SJSA1 (cell line): ENCODE measurements around the gene EGFL8. TPM values are rescaled to one million over a fixed set of nuclear protein-coding genes. Genes with fewer than 3 reads are reported as not detected.

Source experiments
- DNase-seq, 2 experiments: peaks; one replicate each; pipeline ENCODE4 v3.0.0-alpha.2; 2015 to 2020; ENCODE audit warnings: low spot score in 2 of 2, low read depth in 1 of 2
- H3K27ac ChIP-seq: fragments of 250-450 bp; sonication (Bioruptor Pico); 2 replicates; pipeline ENCODE4 v1.5.1; 2020; ENCODE audit warnings: mild to moderate bottlenecking, moderate library complexity
- H3K27me3 ChIP-seq: fragments of 250-450 bp; sonication (Bioruptor Pico); replicated peaks from 2 replicates; pipeline ENCODE4 v1.5.1; 2020; ENCODE audit warnings: mild to moderate bottlenecking, moderate library complexity
- H3K36me3 ChIP-seq: fragments of 250-450 bp; sonication (Bioruptor Pico); 2 replicates; pipeline ENCODE4 v1.5.1; 2020; ENCODE audit warnings: mild to moderate bottlenecking
- H3K4me1 ChIP-seq: fragments of 250-450 bp; sonication (Bioruptor Pico); replicated peaks from 2 replicates; pipeline ENCODE4 v1.6.1; 2021; ENCODE audit warnings: mild to moderate bottlenecking
- H3K4me3 ChIP-seq: fragments of 250-450 bp; sonication (Bioruptor Pico); 2 replicates; pipeline ENCODE4 v1.5.1; 2020; ENCODE audit warnings: mild to moderate bottlenecking
- H3K9me3 ChIP-seq: fragments of 250-450 bp; sonication (Bioruptor Pico); replicated peaks from 2 replicates; pipeline ENCODE4 v1.5.1; 2020; ENCODE audit warnings: mild to moderate bottlenecking
- total RNA-seq: library from RNA; depleted of rRNA; stranded (reverse); fragments of >200 nt; shearing (Covaris generic); gene quantifications from 2 replicates; pipeline ENCODE4 v1.2.3, GENCODE V29; 2014

The EGFL8 gene
- total RNA-seq, 1 experiment from 2014 or later, result 3.1 TPM

DNA sequence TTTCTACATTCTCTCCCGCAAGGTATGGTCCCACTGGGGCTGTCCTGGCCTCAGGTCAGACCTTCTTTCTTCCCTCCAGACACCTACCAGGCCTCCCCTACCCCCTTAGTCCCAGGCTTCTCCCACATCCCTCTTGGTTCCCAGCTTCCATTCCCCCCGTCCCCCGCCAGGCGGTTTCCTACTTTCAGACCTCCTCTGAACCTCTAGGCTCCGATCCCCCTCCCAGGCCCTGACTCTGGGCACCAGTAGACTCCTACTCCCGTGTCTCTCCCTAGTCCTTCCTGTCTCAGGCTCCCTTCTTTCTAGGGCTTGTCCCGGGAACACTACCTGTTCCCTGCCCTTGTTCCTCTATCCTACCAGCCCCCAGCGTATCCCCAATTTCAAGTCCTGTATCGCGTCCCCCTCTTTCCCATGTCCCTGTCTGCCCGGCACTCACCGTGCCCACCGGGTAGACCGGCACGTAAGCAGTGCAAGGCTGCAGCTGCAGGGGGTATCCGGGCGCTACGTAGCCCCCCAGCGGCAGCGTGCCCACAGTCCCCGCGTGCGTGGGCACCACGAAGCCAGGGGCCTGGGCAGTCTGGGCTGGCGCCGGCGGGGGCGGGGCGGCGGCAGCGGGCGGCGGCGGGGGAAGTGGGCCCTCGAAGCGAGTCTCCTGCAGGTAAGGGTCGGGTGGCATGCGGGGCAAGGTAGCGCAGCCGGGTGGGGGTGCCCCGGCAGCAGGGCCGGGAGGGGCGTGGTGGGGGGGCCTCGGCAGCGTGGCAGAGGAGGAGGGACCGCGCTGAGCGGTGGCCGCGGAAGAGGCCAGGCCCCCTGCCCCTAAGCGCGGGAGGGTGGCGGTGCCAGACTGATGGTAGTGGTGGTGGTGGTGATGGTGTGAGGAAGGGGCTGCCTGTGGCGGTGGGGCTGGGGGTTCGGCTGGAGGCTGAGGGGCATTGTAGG lies 14.2 kb upstream of the EGFL8 start:
- no peak for DNase-seq
- Histone ChIP-seq H3K27me3 (peaks cover 6% of the 10 kb centered on the region; the same call in 1 of the 2 replicates), H3K4me1 (peaks cover 18% of the 10 kb centered on the region), H3K27ac (no peak overlapping the region), H3K4me3 (no peak overlapping the region), H3K9me3 (no peaks in the 10 kb centered on the region), H3K36me3 (no peaks in the 10 kb centered on the region)

DNA sequence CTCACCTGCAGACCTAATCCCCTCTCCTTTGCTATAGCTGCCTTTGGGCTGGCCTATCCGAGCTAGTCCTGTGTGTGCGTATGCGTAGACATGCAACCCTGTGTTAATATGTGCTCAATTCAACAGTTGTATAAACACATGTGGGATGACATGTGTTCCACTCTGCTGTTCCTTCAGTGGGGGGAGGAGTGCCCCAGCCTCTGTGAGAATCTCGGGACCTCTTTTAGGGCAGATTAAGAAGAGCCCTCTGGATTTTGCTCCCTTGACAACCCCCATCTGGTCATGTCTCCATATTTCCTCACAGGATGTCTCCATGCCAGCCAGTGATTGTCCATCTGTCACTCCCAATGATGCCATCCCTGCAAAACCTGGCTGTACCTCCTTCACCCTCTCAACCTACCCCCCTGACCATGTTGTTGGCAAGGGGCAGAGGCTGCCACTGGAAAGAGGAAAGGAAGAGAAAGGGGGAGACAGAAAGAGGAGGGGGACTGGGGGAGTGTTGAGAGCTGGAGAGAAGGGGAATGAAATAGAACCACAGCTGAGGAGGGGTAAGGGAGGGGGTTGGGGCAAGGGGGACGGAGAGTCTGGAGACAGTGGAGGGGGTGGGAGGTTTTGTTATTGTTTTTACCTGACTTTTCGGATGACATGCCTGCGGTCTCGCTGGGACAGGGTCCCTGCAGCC lies 13.1 kb upstream of the EGFL8 start:
- H3K9me3 ChIP-seq, result no peaks in the 10 kb centered on the region
- H3K27me3 ChIP-seq, result peaks cover 5% of the 10 kb centered on the region; the same call in 1 of the 2 replicates
- no peak overlapping the region for H3K27ac ChIP-seq
- H3K4me3 ChIP-seq, result no peak overlapping the region
- no peak for DNase-seq
- H3K36me3 ChIP-seq, result peaks cover 2% of the 10 kb centered on the region
- H3K4me1 ChIP-seq, result peaks cover 18% of the 10 kb centered on the region

DNA sequence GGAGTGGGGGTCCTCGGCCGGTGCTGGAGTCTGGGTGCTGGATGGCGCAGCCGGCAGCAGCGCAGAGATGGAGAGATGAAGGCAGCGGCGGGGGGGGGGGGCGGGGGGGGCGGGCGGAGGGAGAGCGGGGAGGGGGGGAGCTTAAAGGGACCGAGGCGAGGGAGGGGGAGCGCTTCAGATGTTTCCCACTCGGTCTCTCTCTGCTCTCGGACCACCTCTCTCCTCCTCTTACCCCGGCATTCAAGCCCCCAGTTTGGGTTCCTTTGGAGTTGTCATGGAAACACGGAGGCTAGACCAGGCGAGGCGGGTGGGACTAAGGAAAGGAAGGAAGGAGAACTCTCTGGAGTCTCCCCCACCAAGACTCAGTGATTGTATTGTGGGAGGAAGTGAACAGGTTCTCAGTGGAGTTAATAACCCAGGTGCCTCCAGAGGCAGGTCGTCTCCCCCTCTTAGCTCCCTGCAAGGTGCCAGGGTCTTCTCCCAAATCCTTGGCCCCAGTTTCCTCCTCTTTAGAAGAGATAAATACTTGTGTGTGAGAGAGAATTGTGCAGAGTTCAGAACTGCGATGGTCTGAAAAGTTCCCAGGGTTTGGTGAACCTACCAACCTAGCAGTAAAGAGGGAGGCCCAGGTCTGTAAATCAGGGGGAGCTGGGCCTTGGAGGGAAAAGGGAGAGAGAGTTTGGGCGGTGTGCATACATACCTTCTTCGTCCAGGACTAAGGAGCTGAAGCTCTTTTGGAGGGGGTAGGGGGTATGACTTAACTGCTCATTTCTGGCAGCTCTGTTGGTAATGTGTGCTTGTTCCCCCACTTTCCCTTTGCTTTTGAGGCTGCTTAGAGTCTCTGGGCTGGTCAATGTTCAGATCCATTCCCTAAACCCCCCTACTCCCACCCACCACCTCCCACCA lies 12.3 kb upstream of the EGFL8 start, which contains the start of gene PRRT1:
TSS of gene PRRT1 (minus strand) at position 77 of the 906 bp plus-strand sequence. CDS start 112 bp downstream, outside the sequence.
- H3K4me3 ChIP-seq, result no peak within 1 kb of the TSS
- peaks cover 18% of the 10 kb centered on the region for H3K4me1 ChIP-seq
- H3K9me3 ChIP-seq, result no peaks in the 10 kb centered on the region
- no peak within 1 kb of the TSS for H3K27ac ChIP-seq
- H3K36me3 ChIP-seq, result peaks cover 9% of the 10 kb centered on the region
- DNase-seq, result no peak
- no peaks in the 10 kb centered on the region for H3K27me3 ChIP-seq

DNA sequence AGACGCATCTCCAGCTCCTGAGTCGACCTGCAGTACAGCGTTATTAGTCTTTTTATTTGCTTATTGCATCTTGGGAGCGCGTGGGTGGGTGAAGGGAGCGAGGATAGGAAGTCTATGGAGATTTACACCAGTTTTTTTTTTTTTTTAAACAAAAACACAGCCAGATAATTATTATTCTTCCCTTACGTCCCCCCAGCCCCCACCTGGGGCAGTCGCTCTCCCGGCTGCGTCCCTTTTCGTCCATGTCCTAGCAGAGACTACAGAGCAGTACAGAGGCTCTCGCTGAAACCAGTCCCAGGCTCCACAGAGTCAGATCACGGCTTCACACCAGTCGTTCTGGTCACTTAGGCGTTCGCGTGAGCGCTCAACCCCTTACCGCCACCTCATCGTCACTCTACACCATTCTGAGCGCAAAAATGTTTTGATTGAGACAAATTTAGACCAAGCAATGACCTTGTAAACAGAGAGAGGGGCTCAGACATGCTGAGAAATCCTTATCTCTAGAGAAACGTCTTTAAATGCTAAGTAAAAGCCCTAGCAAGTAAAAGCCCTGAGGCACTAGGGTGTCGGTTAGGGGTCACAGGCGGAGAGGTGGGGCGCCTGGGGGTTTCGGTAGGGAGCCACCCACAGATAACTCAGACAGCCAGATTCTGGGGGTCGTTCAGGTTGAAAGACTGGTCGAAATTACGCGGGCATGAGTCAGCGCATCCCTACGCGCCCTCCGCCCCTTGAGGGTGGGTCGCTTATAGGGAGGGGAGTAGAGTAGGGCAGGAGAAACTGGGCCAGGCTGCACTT lies 11.4 kb upstream of the EGFL8 start:
- H3K9me3 ChIP-seq, result no peaks in the 10 kb centered on the region

DNA sequence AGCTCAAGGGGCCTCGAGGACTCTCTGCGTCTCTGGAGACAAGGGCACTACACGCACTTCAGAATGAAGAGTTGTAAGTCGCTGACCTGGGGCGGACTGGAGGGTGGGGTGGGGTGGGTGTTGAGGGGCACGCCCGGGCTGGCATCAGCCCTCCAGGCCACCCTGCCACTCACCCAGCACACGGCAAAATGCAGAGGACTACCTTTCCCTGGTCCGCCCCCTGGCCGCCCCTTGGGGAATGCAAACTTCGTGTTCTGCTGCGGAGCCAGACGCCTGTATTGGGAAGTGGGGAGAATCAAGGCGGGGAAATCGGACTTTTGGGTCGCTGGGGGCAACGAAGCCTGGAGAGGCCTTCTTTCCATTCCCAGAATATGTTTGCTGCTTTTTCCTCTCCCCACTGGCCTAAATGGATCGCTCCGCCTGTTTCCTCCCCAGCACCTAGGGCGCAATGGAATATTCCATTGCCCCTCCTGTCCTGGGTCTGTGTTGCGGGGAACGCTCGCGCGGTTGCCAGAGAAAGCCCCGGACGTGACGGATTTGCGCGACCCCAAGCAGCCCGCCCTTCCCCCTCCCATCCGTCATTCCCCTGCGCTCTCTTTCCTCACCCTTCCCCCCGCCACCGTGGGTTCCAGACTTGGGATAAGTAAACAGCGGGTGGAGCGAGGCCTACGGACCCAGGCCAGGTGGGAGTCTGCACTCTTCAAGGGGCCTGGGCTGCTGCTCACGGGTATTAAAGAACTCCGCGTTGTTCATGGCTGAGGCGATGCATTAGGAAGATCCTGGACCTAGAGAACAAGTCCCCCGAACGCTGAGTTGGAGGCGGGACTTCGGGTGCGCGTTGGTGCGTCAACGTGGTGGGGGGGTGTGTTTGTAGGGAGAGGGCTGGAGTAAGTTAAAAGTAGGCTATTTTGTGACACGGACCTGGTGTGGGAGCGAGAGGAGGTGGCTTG lies 10.6 kb upstream of the EGFL8 start, which contains the start of gene PPT2:
TSS of gene PPT2 (plus strand) at position 578 of the 950 bp plus-strand sequence. CDS start 454 bp downstream, outside the sequence.
- peak; percentile 87 to 90 for DNase-seq
- Histone ChIP-seq H3K27me3 (no peaks in the 10 kb centered on the region), H3K4me1 (peaks cover 18% of the 10 kb centered on the region), H3K36me3 (peaks cover 21% of the 10 kb centered on the region), H3K27ac (peak within 1 kb of the TSS; percentile 68), H3K4me3 (peak within 1 kb of the TSS; percentile 56), H3K9me3 (no peaks in the 10 kb centered on the region)

More for the DNA sequence above, 11.4 kb upstream of the EGFL8 start:
- Histone ChIP-seq H3K27ac (peak overlapping the region; percentile 68; the same call in 1 of the 2 replicates), H3K36me3 (peaks cover 16% of the 10 kb centered on the region), H3K4me1 (peaks cover 18% of the 10 kb centered on the region), H3K4me3 (peak overlapping the region; percentile 56), H3K27me3 (no peaks in the 10 kb centered on the region)
- no peak for DNase-seq

DNA sequence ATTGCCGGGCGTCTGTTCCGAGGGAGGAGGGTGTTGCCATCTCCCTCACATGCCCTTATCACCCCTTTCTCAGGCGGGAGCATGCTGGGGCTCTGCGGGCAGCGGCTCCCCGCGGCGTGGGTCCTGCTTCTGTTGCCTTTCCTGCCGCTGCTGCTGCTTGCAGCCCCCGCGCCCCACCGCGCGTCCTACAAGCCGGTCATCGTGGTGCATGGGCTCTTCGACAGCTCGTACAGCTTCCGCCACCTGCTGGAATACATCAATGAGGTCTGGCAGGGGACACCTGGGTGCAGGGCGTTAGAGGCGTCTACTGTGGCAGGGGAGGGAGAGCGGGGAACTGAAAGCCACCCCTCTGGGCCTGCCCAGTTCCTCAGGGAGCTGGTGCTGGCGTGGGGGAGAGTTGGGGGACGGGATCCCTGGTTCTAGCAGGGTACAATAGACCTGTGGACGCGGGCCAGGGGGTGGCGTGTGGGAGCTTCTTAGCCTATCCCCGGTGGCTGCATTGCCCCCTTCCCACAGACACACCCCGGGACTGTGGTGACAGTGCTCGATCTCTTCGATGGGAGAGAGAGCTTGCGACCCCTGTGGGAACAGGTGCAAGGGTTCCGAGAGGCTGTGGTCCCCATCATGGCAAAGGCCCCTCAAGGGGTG lies 9.8 kb upstream of the EGFL8 start:
- H3K27me3 ChIP-seq, result no peaks in the 10 kb centered on the region
- peak in 1 of 2 experiments; percentile 73 for DNase-seq
- H3K4me1 ChIP-seq, result peaks cover 18% of the 10 kb centered on the region
- H3K27ac ChIP-seq, result peak overlapping the region; percentile 68
- peak overlapping the region; percentile 56 for H3K4me3 ChIP-seq
- H3K36me3 ChIP-seq, result peaks cover 21% of the 10 kb centered on the region
- H3K9me3 ChIP-seq, result no peaks in the 10 kb centered on the region

DNA sequence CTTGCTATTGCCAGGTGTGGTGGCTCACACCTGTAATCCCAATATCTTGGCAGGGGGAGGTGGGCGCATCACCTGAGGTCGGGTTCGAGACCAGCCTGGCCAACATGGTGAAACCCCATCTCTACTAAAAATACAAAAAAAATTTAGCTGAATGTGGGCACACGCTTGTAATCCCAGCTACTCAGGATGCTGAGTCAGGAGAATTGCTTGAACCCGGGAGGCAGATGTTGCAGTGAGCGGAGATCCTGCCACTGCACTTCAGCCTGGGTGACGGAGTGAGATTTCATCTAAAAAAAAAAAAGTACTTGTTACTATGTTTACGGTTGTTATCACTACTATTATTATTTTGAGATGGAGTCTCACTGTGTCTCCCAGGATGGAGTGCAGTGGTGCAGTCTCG lies 7.5 kb upstream of the EGFL8 start:
- peaks cover 18% of the 10 kb centered on the region for H3K4me1 ChIP-seq
- no peaks in the 10 kb centered on the region for H3K9me3 ChIP-seq
- H3K4me3 ChIP-seq, result no peak overlapping the region
- H3K27ac ChIP-seq, result no peak overlapping the region
- peaks cover 21% of the 10 kb centered on the region for H3K36me3 ChIP-seq
- no peaks in the 10 kb centered on the region for H3K27me3 ChIP-seq
- DNase-seq, result no peak

DNA sequence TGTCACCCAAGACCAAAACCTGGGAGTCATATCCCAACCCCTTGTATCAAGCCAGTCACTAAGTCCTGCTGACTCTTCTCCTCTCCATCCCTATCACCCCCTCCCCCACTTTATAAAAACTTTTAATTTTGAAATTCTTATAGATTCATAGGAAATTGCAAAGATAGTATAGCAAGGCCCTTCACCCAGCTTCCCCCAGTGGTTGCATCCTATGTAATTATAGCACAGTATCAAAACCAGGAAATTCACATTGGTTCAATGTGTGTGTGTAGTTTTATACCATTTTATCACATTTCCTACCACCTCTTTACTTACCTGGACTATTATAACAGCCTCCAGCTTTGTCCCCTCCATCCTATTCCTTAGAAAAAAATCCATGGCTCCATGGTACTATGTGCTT lies 6.3 kb upstream of the EGFL8 start:
- Histone ChIP-seq H3K4me1 (peaks cover 15% of the 10 kb centered on the region), H3K27ac (no peak overlapping the region), H3K36me3 (peaks cover 21% of the 10 kb centered on the region), H3K27me3 (no peaks in the 10 kb centered on the region), H3K9me3 (no peaks in the 10 kb centered on the region), H3K4me3 (no peak overlapping the region)
- no peak for DNase-seq

DNA sequence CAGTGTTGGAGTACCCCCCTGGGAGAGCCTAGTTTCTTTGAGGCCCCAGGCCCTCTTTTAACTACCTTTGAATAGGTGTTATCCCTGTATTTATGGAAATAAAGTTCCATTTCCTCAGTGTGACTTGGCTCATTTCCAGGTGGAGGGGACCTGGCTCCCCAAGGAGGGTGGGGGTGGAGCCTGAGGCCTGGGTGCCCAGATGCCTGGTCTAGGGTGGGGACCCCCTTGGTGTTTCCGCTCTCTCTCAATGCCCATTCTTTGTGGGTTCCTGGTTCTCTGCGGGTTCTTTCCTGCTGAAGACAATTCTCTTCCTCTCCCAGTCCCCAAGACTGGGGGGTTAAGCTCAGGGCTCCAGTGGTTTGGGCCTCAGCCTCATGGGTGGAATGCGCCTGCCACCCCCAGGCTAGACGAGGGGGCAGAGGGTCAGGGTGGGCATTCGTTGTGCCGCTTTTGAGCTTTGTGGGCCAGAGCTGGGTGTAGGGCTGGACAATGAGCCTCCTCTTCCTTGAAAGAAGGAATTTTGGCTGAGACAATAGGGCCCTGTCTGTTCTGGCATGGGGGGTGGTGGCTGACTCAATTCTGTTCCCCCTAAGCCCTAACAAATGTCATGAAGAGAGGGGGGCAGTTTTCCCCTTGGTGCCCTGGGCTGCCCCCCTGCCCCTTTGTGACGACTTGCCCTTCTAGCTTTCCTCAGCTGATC lies 686 bp upstream of the EGFL8 start:
- Histone ChIP-seq H3K27me3 (no peaks in the 10 kb centered on the region), H3K36me3 (peaks cover 26% of the 10 kb centered on the region), H3K4me3 (no peak overlapping the region), H3K4me1 (peaks cover 4% of the 10 kb centered on the region), H3K9me3 (no peaks in the 10 kb centered on the region), H3K27ac (no peak overlapping the region)
- DNase-seq, result no peak

DNA sequence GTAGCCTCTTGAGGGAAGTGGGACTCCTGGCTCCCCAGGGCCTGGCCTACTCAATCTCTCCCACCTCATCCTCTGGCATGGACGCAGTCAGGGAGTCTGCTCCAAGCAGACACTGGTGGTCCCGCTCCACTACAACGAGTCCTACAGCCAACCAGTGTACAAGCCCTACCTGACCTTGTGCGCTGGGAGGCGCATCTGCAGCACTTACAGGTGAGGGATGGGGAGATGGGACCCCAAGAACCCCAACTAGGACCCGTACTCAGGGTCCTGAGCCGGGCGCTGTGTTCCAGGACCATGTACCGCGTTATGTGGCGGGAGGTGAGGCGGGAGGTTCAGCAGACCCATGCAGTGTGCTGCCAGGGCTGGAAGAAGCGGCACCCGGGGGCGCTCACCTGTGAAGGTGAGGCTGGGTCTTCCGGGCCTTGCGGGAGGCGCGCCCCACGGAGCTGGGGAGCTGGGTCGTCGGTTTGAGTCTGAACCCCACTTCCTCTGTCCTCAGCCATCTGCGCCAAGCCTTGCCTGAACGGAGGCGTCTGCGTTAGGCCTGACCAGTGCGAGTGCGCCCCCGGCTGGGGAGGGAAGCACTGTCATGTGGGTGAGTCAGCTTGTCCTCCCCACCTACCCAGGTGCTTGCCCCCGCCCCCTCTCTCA lies 2.1 kb downstream of the EGFL8 start:
- H3K27ac ChIP-seq, result no peak overlapping the region
- H3K4me1 ChIP-seq, result peaks cover 23% of the 10 kb centered on the region
- H3K9me3 ChIP-seq, result no peaks in the 10 kb centered on the region
- DNase-seq, result no peak
- H3K36me3 ChIP-seq, result peaks cover 53% of the 10 kb centered on the region
- no peaks in the 10 kb centered on the region for H3K27me3 ChIP-seq
- no peak overlapping the region for H3K4me3 ChIP-seq
